ENCODE data around the gene TEX13A.

TEX13A gene

GRCh38 chrX:105226499-105226898, 6.0 kb upstream of the TEX13A start:
- no CpG with 5 or more reads among the region's 5 CpGs for WGBS, 2 donors (ENCODE audit: extremely low coverage in 2 of 2, insufficient read length in 2 of 2, insufficient replicate concordance in 1 of 2)
- Histone ChIP-seq H3K18ac (ENCODE audit: low read length) (no peak overlapping the region), H3K36me3 (replicated peaks in 1 of 2; ENCODE audit: control insufficient read depth in 2 of 2, insufficient read depth in 2 of 2, low read length in 2 of 2) (no peaks in the 10 kb centered on the region), H3K9ac (ENCODE audit: low read depth, low read length, poor library complexity) (no peak overlapping the region), H2BK12ac (ENCODE audit: low read length) (no peak overlapping the region), H2AFZ (ENCODE audit: low read length) (no peak overlapping the region), H2BK15ac (ENCODE audit: low read length) (no peak overlapping the region), H3K4me2 (ENCODE audit: insufficient read depth, low read length, poor library complexity, severe bottlenecking) (no peak overlapping the region), H2BK120ac (ENCODE audit: low read depth, low read length) (no peak overlapping the region), H3K79me1 (ENCODE audit: low read depth, low read length) (no peaks in the 10 kb centered on the region), H3K27me3 (ENCODE audit: control insufficient read depth in 3 of 3, insufficient read depth in 3 of 3, low read depth in 1 of 3, low read length in 3 of 3) (no peaks in the 10 kb centered on the region), H3K4me1 (ENCODE audit: control insufficient read depth in 2 of 2, insufficient read depth in 1 of 2, low read depth in 1 of 2, low read length in 2 of 2) (no peaks in the 10 kb centered on the region), H3K23ac (ENCODE audit: low read depth, low read length, poor library complexity) (no peak overlapping the region), H3K9me3 (replicated peaks in 1 of 2; ENCODE audit: control insufficient read depth in 2 of 2, insufficient read depth in 1 of 2, low read depth in 1 of 2, low read length in 2 of 2) (no peaks in the 10 kb centered on the region), H3K4me3 (ENCODE audit: low read length in 2 of 2) (no peak overlapping the region), H3K14ac (ENCODE audit: low read length) (no peak overlapping the region), H4K91ac (ENCODE audit: low read depth, low read length, poor library complexity) (no peak overlapping the region), H2AK5ac (ENCODE audit: low read depth, low read length) (no peak overlapping the region), H2BK5ac (ENCODE audit: low read length) (no peak overlapping the region), H3K27ac (replicated peaks; ENCODE audit: low read length) (no peak overlapping the region), H4K8ac (ENCODE audit: low read depth, low read length) (no peak overlapping the region), H3K4ac (ENCODE audit: low read length) (no peak overlapping the region)
- no peak for DNase-seq (ENCODE audit: low spot score)

- no peak overlapping the region for H3K14ac ChIP-seq (ENCODE audit: low read length)
- H3K27me3 ChIP-seq (ENCODE audit: control insufficient read depth in 3 of 3, insufficient read depth in 3 of 3, low read depth in 1 of 3, low read length in 3 of 3) = no peaks in the 10 kb centered on the region
- no peak overlapping the region for H2BK15ac ChIP-seq (ENCODE audit: low read length)
- H3K9me3 ChIP-seq (replicated peaks in 1 of 2; ENCODE audit: control insufficient read depth in 2 of 2, insufficient read depth in 1 of 2, low read depth in 1 of 2, low read length in 2 of 2) = no peaks in the 10 kb centered on the region
- no peak overlapping the region for H3K18ac ChIP-seq (ENCODE audit: low read length)
- no peaks in the 10 kb centered on the region for H3K4me1 ChIP-seq (ENCODE audit: control insufficient read depth in 2 of 2, insufficient read depth in 1 of 2, low read depth in 1 of 2, low read length in 2 of 2)
- no peak overlapping the region for H3K4ac ChIP-seq (ENCODE audit: low read length)
- H2BK120ac ChIP-seq (ENCODE audit: low read depth, low read length) = no peak overlapping the region
- no peak for DNase-seq (ENCODE audit: low spot score)
- no peaks in the 10 kb centered on the region for H3K79me1 ChIP-seq (ENCODE audit: low read depth, low read length)
- H3K27ac ChIP-seq (replicated peaks; ENCODE audit: low read length) = no peak overlapping the region
- H2AK5ac ChIP-seq (ENCODE audit: low read depth, low read length) = no peak overlapping the region
- no peak overlapping the region for H2BK12ac ChIP-seq (ENCODE audit: low read length)
- no peak overlapping the region for H2BK5ac ChIP-seq (ENCODE audit: low read length)
- no peak overlapping the region for H3K9ac ChIP-seq (ENCODE audit: low read depth, low read length, poor library complexity)
- no peak overlapping the region for H3K4me3 ChIP-seq (ENCODE audit: low read length in 2 of 2)
- no CpG with 5 or more reads among the region's 3 CpGs for WGBS, 2 donors (ENCODE audit: extremely low coverage in 2 of 2, insufficient read length in 2 of 2, insufficient replicate concordance in 1 of 2)
- H3K23ac ChIP-seq (ENCODE audit: low read depth, low read length, poor library complexity) = no peak overlapping the region
- no peak overlapping the region for H3K4me2 ChIP-seq (ENCODE audit: insufficient read depth, low read length, poor library complexity, severe bottlenecking)
- H4K91ac ChIP-seq (ENCODE audit: low read depth, low read length, poor library complexity) = no peak overlapping the region
- H2AFZ ChIP-seq (ENCODE audit: low read length) = no peak overlapping the region
- H3K36me3 ChIP-seq (replicated peaks in 1 of 2; ENCODE audit: control insufficient read depth in 2 of 2, insufficient read depth in 2 of 2, low read length in 2 of 2) = no peaks in the 10 kb centered on the region
- H4K8ac ChIP-seq (ENCODE audit: low read depth, low read length) = no peak overlapping the region
Observed at GRCh38 chrX:105221374-105221773, 880 bp upstream of the TEX13A start.

GRCh38 chrX:105219454-105220401, 766 bp downstream of the TEX13A start:
- no CpG with 5 or more reads among the region's 26 CpGs for WGBS, 2 donors (ENCODE audit: extremely low coverage in 2 of 2, insufficient read length in 2 of 2, insufficient replicate concordance in 1 of 2)
- Histone ChIP-seq H2BK120ac (ENCODE audit: low read depth, low read length) (no peak overlapping the region), H2AK5ac (ENCODE audit: low read depth, low read length) (no peak overlapping the region), H3K9me3 (replicated peaks in 1 of 2; ENCODE audit: control insufficient read depth in 2 of 2, insufficient read depth in 1 of 2, low read depth in 1 of 2, low read length in 2 of 2) (no peaks in the 10 kb centered on the region), H2BK15ac (ENCODE audit: low read length) (no peak overlapping the region), H3K4me1 (ENCODE audit: control insufficient read depth in 2 of 2, insufficient read depth in 1 of 2, low read depth in 1 of 2, low read length in 2 of 2) (no peaks in the 10 kb centered on the region), H3K4me2 (ENCODE audit: insufficient read depth, low read length, poor library complexity, severe bottlenecking) (no peak overlapping the region), H3K27ac (replicated peaks; ENCODE audit: low read length) (no peak overlapping the region), H3K9ac (ENCODE audit: low read depth, low read length, poor library complexity) (no peak overlapping the region), H3K4me3 (ENCODE audit: low read length in 2 of 2) (no peak overlapping the region), H3K23ac (ENCODE audit: low read depth, low read length, poor library complexity) (no peak overlapping the region), H3K18ac (ENCODE audit: low read length) (no peak overlapping the region), H3K14ac (ENCODE audit: low read length) (no peak overlapping the region), H3K4ac (ENCODE audit: low read length) (no peak overlapping the region), H3K36me3 (replicated peaks in 1 of 2; ENCODE audit: control insufficient read depth in 2 of 2, insufficient read depth in 2 of 2, low read length in 2 of 2) (no peaks in the 10 kb centered on the region), H4K91ac (ENCODE audit: low read depth, low read length, poor library complexity) (no peak overlapping the region), H2BK12ac (ENCODE audit: low read length) (no peak overlapping the region), H2BK5ac (ENCODE audit: low read length) (no peak overlapping the region), H3K79me1 (ENCODE audit: low read depth, low read length) (no peaks in the 10 kb centered on the region), H4K8ac (ENCODE audit: low read depth, low read length) (no peak overlapping the region), H3K27me3 (ENCODE audit: control insufficient read depth in 3 of 3, insufficient read depth in 3 of 3, low read depth in 1 of 3, low read length in 3 of 3) (no peaks in the 10 kb centered on the region), H2AFZ (ENCODE audit: low read length) (no peak overlapping the region)
- DNase-seq (ENCODE audit: low spot score) = no peak

- WGBS, 2 donors (ENCODE audit: extremely low coverage in 2 of 2, insufficient read length in 2 of 2, insufficient replicate concordance in 1 of 2) = no CpG with 5 or more reads among the region's 3 CpGs
Observed at GRCh38 chrX:105211066-105211575, 9.4 kb downstream of the TEX13A start.

More at GRCh38 chrX:105211066-105211575, 9.4 kb downstream of the TEX13A start:
- Histone ChIP-seq H3K9ac (ENCODE audit: low read depth, low read length, poor library complexity) (no peak overlapping the region), H2BK12ac (ENCODE audit: low read length) (no peak overlapping the region), H3K18ac (ENCODE audit: low read length) (no peak overlapping the region), H3K4me2 (ENCODE audit: insufficient read depth, low read length, poor library complexity, severe bottlenecking) (no peak overlapping the region), H3K36me3 (replicated peaks in 1 of 2; ENCODE audit: control insufficient read depth in 2 of 2, insufficient read depth in 2 of 2, low read length in 2 of 2) (no peaks in the 10 kb centered on the region), H2AFZ (ENCODE audit: low read length) (no peak overlapping the region), H3K79me1 (ENCODE audit: low read depth, low read length) (no peaks in the 10 kb centered on the region), H3K27ac (replicated peaks; ENCODE audit: low read length) (no peak overlapping the region), H4K91ac (ENCODE audit: low read depth, low read length, poor library complexity) (no peak overlapping the region), H3K4ac (ENCODE audit: low read length) (no peak overlapping the region), H3K27me3 (ENCODE audit: control insufficient read depth in 3 of 3, insufficient read depth in 3 of 3, low read depth in 1 of 3, low read length in 3 of 3) (no peaks in the 10 kb centered on the region), H3K4me1 (ENCODE audit: control insufficient read depth in 2 of 2, insufficient read depth in 1 of 2, low read depth in 1 of 2, low read length in 2 of 2) (no peaks in the 10 kb centered on the region), H2BK15ac (ENCODE audit: low read length) (no peak overlapping the region), H3K23ac (ENCODE audit: low read depth, low read length, poor library complexity) (no peak overlapping the region), H3K4me3 (ENCODE audit: low read length in 2 of 2) (no peak overlapping the region), H3K9me3 (replicated peaks in 1 of 2; ENCODE audit: control insufficient read depth in 2 of 2, insufficient read depth in 1 of 2, low read depth in 1 of 2, low read length in 2 of 2) (no peaks in the 10 kb centered on the region), H4K8ac (ENCODE audit: low read depth, low read length) (no peak overlapping the region), H3K14ac (ENCODE audit: low read length) (no peak overlapping the region), H2BK120ac (ENCODE audit: low read depth, low read length) (no peak overlapping the region), H2AK5ac (ENCODE audit: low read depth, low read length) (no peak overlapping the region), H2BK5ac (ENCODE audit: low read length) (no peak overlapping the region)
- DNase-seq (ENCODE audit: low spot score) = no peak

All from neuronal stem cell (in vitro differentiated cells).